Sciatic nerve (tissue), 2 donors: Measurements from ENCODE around the gene AGPAT4. TPM values are rescaled to one million over a fixed set of nuclear protein-coding genes. Genes with fewer than 3 reads are reported as not detected.
A peak's percentile ranks its signal among the peaks of the same experiment; 100 is the strongest.
"Not testable (repeated sequence)": the region's sequence is repeated elsewhere in the genome, so short reads cannot be mapped to it uniquely, and the experiment has no call there.

ENCODE experiments used
- ATAC-seq: fragments of 200-7000 bp; cut with Tn5 transposase; one replicate; pipeline ENCODE4 v1.9.1; 2020; ENCODE audit warnings: mild to moderate bottlenecking, moderate library complexity
- DNase-seq: peaks from one replicate; pipeline ENCODE4 v3.0.0-alpha.2; 2020; ENCODE audit warnings: low spot score
- intact Hi-C: fragments of 100-400 bp; cut with DNase I; formaldehyde crosslinking; loops from one replicate; pipeline ENCODE4 v1.14.2; 2022
- total RNA-seq: library from RNA; stranded (reverse); fragmentation: NEBNext Ultra II Directional; extraction: Animal tissue kit (Norgen Biotek cat#: 25700); gene quantifications from one replicate; pipeline ENCODE4 v1.2.1, GENCODE V29; 2021
- donor health status: DM: no; HTN: no; CAD: no.
- donor health status: DM: no; HTN: no; CAD: no.

The AGPAT4 gene, protein sequence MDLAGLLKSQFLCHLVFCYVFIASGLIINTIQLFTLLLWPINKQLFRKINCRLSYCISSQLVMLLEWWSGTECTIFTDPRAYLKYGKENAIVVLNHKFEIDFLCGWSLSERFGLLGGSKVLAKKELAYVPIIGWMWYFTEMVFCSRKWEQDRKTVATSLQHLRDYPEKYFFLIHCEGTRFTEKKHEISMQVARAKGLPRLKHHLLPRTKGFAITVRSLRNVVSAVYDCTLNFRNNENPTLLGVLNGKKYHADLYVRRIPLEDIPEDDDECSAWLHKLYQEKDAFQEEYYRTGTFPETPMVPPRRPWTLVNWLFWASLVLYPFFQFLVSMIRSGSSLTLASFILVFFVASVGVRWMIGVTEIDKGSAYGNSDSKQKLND
- total RNA-seq, result 25.7 TPM

GRCh38 chr6:161273752-161274487 lies at the start of gene AGPAT4:
TSS of gene AGPAT4 (minus strand) at chr6:161274061. CDS start at chr6:161232213, 41,848 bp downstream.
- intact Hi-C loops, result no loop called here
- peak; percentile 99 for ATAC-seq
- DNase-seq, result peak; percentile 70

DNA sequence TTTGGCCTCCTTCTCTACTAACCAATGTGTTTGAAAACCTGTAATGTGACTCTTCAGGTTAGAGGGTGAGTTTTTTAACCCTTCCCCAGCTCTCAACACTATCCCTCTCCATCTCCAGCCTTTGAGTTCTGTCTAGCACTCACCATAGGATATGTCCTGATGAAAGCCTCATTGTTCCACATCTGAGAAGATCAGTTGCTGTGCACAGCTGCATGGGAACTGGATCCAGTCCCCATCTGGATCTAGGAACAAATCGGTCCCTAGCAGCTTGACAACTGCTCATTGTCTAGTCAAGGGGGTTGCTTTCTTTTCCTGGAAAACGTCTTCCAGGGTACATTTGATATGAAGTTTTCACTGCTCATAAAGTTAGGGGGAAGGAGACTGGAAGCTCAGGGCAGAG lies 45.4 kb upstream of the AGPAT4 start:
- DNase-seq (no peak), ATAC-seq (peak; percentile 85)
- intact Hi-C loops, result no loop called here

- DNase-seq (no peak), ATAC-seq (peak; percentile 92)
- intact Hi-C loops, result no loop called here
Measured at GRCh38 chr6:161318456-161318855, 44.6 kb upstream of the AGPAT4 start.

DNA sequence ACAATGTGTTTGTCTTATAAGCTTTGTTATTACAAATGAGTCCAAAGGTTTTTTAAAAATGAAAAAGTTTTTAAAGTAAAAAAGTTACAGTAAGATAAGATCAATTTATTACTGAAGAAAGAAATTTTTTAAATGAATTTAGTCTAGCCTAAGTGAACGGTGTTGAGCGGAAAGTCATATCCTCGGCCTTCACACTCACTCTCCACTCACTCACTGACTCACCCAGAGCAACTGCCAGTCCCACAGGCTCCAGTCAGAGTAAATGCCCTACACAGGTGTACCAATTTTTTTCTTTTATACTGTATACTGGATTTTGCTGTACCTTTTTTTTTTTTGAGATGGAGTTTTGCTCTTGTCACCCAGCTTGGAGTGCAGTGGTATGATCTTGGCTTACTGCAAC lies 42.7 kb upstream of the AGPAT4 start:
- ATAC-seq (no peak), DNase-seq (no peak)
- intact Hi-C loops, result no loop called here

GRCh38 chr6:161315246-161315917 lies 41.5 kb upstream of the AGPAT4 start:
- DNase-seq, ATAC-seq, intact Hi-C loops: not testable (repeated sequence)

- DNase-seq, intact Hi-C loops, ATAC-seq: not testable (repeated sequence)
Measured at GRCh38 chr6:161314541-161315245, 40.8 kb upstream of the AGPAT4 start.

- intact Hi-C loops, result no loop called here
- ATAC-seq (no peak), DNase-seq (no peak)
Measured at GRCh38 chr6:161313940-161314509, 40.2 kb upstream of the AGPAT4 start.

DNA sequence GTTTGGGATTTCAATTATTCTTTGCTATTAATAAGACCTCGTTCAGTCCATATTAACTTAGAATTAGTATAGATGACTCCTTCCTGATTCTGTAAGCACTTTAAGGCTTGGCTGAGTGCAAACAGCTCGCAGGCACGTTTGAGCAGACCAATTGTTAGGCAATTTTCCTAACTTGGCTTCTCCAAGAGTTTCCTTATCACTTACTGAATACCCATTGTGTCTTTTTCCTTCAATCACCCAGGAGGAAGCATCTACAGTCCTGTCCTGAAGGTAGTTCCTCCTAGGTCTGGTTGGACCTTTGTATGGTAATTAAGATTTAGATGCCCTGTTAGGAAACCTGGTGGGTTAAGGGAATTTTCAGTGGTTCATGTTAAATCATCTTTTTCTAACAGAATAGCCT lies 39.6 kb upstream of the AGPAT4 start:
- DNase-seq, intact Hi-C loops, ATAC-seq: not testable (repeated sequence)

- ATAC-seq, DNase-seq, intact Hi-C loops: not testable (repeated sequence)
Measured at GRCh38 chr6:161309774-161310173, 35.9 kb upstream of the AGPAT4 start.

GRCh38 chr6:161308075-161308655 lies 34.3 kb upstream of the AGPAT4 start:
- DNase-seq, result no peak
- no peak for ATAC-seq
- intact Hi-C loops, result no loop called here

- intact Hi-C loops, result no loop called here
- ATAC-seq, result peak; percentile 66
- no peak for DNase-seq
Measured at GRCh38 chr6:161305860-161306259, 32.0 kb upstream of the AGPAT4 start.

DNA sequence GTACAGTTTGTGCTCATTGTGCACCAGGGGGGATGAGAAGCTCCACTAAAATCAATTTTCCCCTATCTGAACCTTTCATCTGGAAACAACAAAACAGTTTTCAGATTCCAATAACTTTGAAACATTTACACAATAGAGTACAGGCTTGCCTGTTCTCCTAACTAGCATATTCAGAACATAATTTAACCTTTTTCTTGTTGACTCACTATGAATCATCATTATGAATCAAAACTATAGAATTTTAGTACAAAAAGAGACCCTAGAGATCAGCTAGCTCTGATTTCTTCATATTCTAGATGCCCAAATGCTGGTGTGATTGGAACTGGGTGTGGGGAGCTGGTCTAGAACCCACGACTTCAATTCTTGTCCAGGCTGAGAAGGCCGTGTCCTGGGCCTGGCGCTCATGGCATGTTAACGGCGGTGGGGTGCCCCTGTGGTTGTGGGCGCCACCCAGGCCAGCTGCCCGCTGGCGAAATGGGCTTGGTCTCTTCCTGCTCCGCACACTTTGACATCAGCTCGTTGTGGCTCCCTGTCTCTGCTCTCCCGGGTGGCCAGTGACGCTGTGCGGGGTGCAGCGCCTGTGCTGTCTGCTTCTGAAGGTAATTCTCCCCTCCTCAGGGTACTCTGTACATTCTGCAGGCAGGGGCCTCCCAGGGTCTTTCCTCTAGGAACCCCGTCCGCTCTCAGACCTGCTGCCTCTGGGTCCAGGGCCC lies 29.9 kb upstream of the AGPAT4 start:
- DNase-seq (no peak), ATAC-seq (no peak)
- intact Hi-C loops, result no loop called here

DNA sequence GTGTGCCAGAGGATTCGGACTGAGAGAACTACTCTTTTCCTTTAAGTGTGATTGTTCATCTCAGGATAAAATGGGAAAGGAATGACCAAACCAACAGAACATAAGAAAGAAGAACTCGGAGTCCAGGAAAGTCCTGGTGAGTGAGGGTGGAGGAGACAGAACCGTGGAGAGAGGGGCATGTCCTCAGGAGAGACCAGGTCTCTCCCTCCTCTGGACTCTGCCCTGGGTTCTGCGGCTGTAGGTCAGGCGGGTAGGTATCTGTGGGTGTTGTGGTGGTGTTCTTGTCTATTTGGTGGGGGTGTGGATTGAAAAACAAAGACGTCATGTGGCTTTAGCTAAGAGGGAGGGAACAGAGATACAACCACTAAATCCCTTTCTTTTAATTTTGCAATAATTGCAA lies 29.1 kb upstream of the AGPAT4 start:
- ATAC-seq, result no peak
- intact Hi-C loops, result no loop called here
- no peak for DNase-seq

DNA sequence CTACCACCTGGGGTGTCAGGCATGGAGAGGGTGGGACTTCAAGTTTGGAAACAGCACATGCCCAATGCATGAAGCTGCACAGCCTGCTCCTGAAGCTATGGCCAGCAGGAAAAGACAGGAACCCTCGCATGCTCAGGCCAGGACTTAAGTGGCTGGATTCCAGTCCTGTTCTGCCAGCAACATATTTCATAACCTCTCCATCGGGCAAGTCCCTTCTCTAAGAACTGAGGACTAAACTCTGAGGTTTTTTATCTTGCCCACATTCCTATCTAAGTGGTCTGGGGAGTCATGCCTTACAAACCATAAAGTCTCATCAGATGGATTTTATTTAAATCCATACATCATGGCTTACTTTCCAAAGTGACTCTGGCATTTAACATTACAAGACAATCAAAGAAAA lies 27.5 kb upstream of the AGPAT4 start:
- DNase-seq (no peak), ATAC-seq (peak; percentile 82)
- intact Hi-C loops, result no loop called here

GRCh38 chr6:161300823-161301222 lies 27.0 kb upstream of the AGPAT4 start:
- DNase-seq (no peak), ATAC-seq (peak; percentile 19)
- intact Hi-C loops, result no loop called here

- DNase-seq (no peak), ATAC-seq (no peak)
- intact Hi-C loops, result no loop called here
Measured at GRCh38 chr6:161299726-161300125, 25.9 kb upstream of the AGPAT4 start.

DNA sequence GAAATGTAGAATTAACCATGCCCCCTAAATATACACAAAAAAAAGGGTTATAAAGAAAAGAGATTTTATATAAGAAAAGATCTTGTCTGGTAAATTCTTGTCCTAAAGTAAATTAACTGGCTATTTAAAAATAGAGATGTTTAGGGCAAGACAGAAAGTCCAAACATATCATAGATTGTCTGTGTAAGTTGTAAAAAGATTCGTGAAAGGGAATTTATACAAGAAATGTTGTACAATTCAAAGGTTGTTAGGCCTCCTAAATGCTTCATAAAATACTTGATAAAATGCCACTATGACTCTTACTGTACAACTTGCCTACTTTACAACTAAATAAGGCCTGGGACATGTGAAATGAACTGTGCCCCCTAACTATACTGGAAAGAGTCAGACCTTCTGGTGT lies 21.9 kb upstream of the AGPAT4 start:
- DNase-seq (no peak), ATAC-seq (no peak)
- intact Hi-C loops, result no loop called here
